PC-9 (cell line): ENCODE results near the gene STAB2. TPM values are rescaled to one million over a fixed set of nuclear protein-coding genes. Genes with fewer than 3 reads are reported as not detected.

ENCODE experiments used
- BruUV-seq: library from RNA; stranded (reverse); fragments of 400-500 nt; replicated peaks from 2 replicates; lab custom pipeline; 2021; lab: Mats Ljungman, UMichigan
- CTCF ChIA-PET: fragments of 300-600 bp; sonication (Branson Sonifier 250); formaldehyde crosslinking; loops from one replicate; lab custom pipeline; 2022; ENCODE audit warnings: antibody characterized with exemption; lab: Charles Lee
- POLR2A ChIA-PET: fragments of 300-600 bp; sonication (Branson Sonifier 250); formaldehyde crosslinking; loops from one replicate; lab custom pipeline; 2022; ENCODE audit warnings: antibody characterized with exemption; ENCODE audit not compliant: unreplicated experiment; lab: Charles Lee
- DNase-seq, 2 experiments: peaks; one replicate each; pipeline versions ENCODE4 v3.0.0 to v3.0.0-alpha.2; 2015 to 2022; ENCODE audit warnings: mixed read lengths in 1 of 2
- H2AFZ ChIP-seq: fragments of 200-600 bp; sonication (generic); 2 replicates; pipeline ENCODE4 v1.8.1; 2017; ENCODE audit warnings: antibody characterized with exemption
- H3F3A ChIP-seq: fragments of 200-600 bp; sonication (generic); 2 replicates; pipeline ENCODE4 v1.8.1; 2017; ENCODE audit warnings: antibody characterized with exemption, mild to moderate bottlenecking, low read depth; ENCODE audit not compliant: insufficient read depth
- H3K27ac ChIP-seq: fragments of 200-600 bp; sonication (generic); 2 replicates; pipeline ENCODE4 v1.6.1; 2016; ENCODE audit warnings: mixed run types
- H3K27me3 ChIP-seq: fragments of 200-600 bp; sonication (generic); 2 replicates; pipeline ENCODE4 v1.6.1; 2016; ENCODE audit warnings: low read depth, mixed run types; ENCODE audit not compliant: insufficient read depth
- H3K36me3 ChIP-seq: fragments of 200-600 bp; sonication (generic); 2 replicates; pipeline ENCODE4 v1.6.1; 2016; ENCODE audit warnings: low read depth, mixed run types
- H3K4me1 ChIP-seq: fragments of 200-600 bp; sonication (generic); replicated peaks from 2 replicates; pipeline ENCODE4 v1.6.1; 2016; ENCODE audit warnings: mixed run types; ENCODE audit not compliant: insufficient read depth
- H3K4me2 ChIP-seq: fragments of 200-600 bp; sonication (generic); 2 replicates; pipeline ENCODE4 v1.6.1; 2017; ENCODE audit warnings: mixed run types
- H3K4me3 ChIP-seq: fragments of 200-600 bp; sonication (generic); 2 replicates; pipeline ENCODE4 v1.6.1; 2016; ENCODE audit warnings: mixed run types
- H3K79me2 ChIP-seq: fragments of 200-600 bp; sonication (generic); 2 replicates; pipeline ENCODE4 v1.6.1; 2017; ENCODE audit warnings: low read depth, mixed run types
- H3K9me2 ChIP-seq: fragments of 200-600 bp; sonication (generic); 2 replicates; pipeline ENCODE4 v1.8.1; 2017; ENCODE audit warnings: mild to moderate bottlenecking; ENCODE audit not compliant: insufficient read depth
- H3K9me3 ChIP-seq: fragments of 200-600 bp; sonication (generic); 2 replicates; pipeline ENCODE4 v1.8.1; 2016; ENCODE audit warnings: low read depth; ENCODE audit not compliant: insufficient read depth
- H4K20me1 ChIP-seq: fragments of 200-600 bp; sonication (generic); 2 replicates; pipeline ENCODE4 v1.8.1; 2017; ENCODE audit not compliant: insufficient read depth
- CTCF ChIP-seq: fragments of 200-600 bp; sonication (generic); conservative IDR thresholded peaks from 2 replicates; pipeline ENCODE4 v1.6.1; 2017; ENCODE audit warnings: mixed run types, antibody characterized with exemption, mild to moderate bottlenecking, moderate library complexity
- EZH2 ChIP-seq: fragments of 200-600 bp; sonication (generic); IDR thresholded peaks from 2 replicates; pipeline ENCODE4 v1.8.0; 2017; ENCODE audit warnings: antibody characterized with exemption, low read depth
- intact Hi-C: fragments of 100-400 bp; cut with micrococcal nuclease; formaldehyde crosslinking; loops from one replicate; pipeline ENCODE4 v1.10.0; 2022; ENCODE audit not compliant: unreplicated experiment
- total RNA-seq: library from RNA; stranded (reverse); gene quantifications from 2 replicates; pipeline ENCODE4 v1.2.3, GENCODE V29; 2021

The STAB2 gene
- total RNA-seq, 1 experiment from 2014 or later = not detected

DNA sequence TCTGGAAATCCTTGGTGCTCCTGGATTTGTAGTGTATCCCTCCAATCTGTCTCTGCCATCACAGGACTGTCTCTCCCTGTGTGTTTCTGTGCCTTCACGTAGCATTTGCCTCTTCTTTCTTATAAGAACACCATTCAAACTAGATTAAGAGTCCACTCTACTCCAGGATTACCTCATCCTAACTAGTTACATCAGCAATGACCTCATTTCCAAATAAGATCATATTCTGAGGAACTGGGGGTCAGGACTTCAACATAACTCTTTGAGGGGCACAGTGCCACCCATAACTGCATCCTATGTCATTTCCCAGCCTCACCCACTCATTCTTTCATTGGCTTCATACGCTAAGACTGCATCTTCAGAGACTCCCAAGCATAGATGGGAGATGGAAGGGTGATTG is 147.8 kb downstream of the STAB2 start:
- Histone ChIP-seq H4K20me1 (no peaks in the 10 kb centered on the region), H3K9me2 (no peaks in the 10 kb centered on the region), H3K27ac (no peak overlapping the region), H2AFZ (no peak overlapping the region), H3F3A (no peaks in the 10 kb centered on the region), H3K79me2 (no peaks in the 10 kb centered on the region), H3K9me3 (0 out of 2 replicates have a peak, but pooled peaks cover 3% of the 10 kb centered on the region), H3K4me1 (no peaks in the 10 kb centered on the region), H3K36me3 (no peaks in the 10 kb centered on the region), H3K4me2 (no peak overlapping the region), H3K4me3 (no peak overlapping the region), H3K27me3 (peaks cover 28% of the 10 kb centered on the region)
- no TSS peak for BruUV-seq
- DNase-seq = no peak
- ChIA-PET CTCF (interaction anchor here (0.7 kb wide), 1 partner anchor 106 kb away, joined by 4 read pairs; the partner anchor contains the start of gene NT5DC3), POLR2A (no interaction called here)
- TF ChIP-seq CTCF (no peak), EZH2 (no peak)
- intact Hi-C loops = no loop called here

DNA sequence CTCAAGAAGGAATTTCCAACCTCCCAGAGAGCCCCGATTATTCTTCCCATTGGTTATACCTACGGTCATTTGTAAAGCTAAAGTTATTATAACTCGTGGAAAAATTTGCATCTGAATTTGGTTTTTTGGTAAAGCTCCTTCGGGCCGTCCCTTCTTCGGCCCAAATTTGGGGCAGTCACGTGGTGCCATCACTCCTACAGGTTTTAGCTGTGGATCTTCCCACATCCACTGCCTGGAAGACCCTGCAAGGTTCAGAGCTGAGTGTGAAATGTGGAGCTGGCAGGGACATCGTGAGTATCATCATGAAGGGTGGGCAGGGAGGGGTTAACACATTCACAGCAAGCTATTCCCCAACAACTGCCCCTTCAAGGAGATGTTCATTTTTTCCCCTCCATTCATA is 148.2 kb downstream of the STAB2 start:
- ChIA-PET POLR2A (no interaction called here), CTCF (no interaction called here)
- Histone ChIP-seq H3K4me1 (no peaks in the 10 kb centered on the region), H3F3A (no peaks in the 10 kb centered on the region), H3K4me2 (no peak overlapping the region), H3K27me3 (peaks cover 28% of the 10 kb centered on the region), H3K9me2 (no peaks in the 10 kb centered on the region), H3K27ac (no peak overlapping the region), H3K36me3 (no peaks in the 10 kb centered on the region), H3K4me3 (no peak overlapping the region), H2AFZ (no peak overlapping the region), H4K20me1 (no peaks in the 10 kb centered on the region), H3K79me2 (no peaks in the 10 kb centered on the region), H3K9me3 (0 out of 2 replicates have a peak, but pooled peaks cover 3% of the 10 kb centered on the region)
- TF ChIP-seq CTCF = no peak
- no peak for TF ChIP-seq EZH2
- no peak for DNase-seq
- intact Hi-C loops = no loop called here
- BruUV-seq = no TSS peak

- TF ChIP-seq CTCF (no peak), EZH2 (no peak)
- intact Hi-C loops = no loop called here
- H3K4me1 ChIP-seq = no peaks in the 10 kb centered on the region
- no peaks in the 10 kb centered on the region for H3K79me2 ChIP-seq
- no peaks in the 10 kb centered on the region for H3K9me3 ChIP-seq
- no peak for DNase-seq
- no peak overlapping the region for H3K4me2 ChIP-seq
- ChIA-PET CTCF (no interaction called here), POLR2A (no interaction called here)
- BruUV-seq = no TSS peak
- no peaks in the 10 kb centered on the region for H3F3A ChIP-seq
- H2AFZ ChIP-seq = no peak overlapping the region
- H3K27ac ChIP-seq = no peak overlapping the region
- no peak overlapping the region for H3K4me3 ChIP-seq
- H3K27me3 ChIP-seq = peaks cover 28% of the 10 kb centered on the region
- no peaks in the 10 kb centered on the region for H3K36me3 ChIP-seq
- H3K9me2 ChIP-seq = no peaks in the 10 kb centered on the region
- no peaks in the 10 kb centered on the region for H4K20me1 ChIP-seq
Observed at GRCh38 chr12:103736572-103736971, 149.5 kb downstream of the STAB2 start.
